ENCODE results near the gene TMEM9B. TPM values are rescaled to one million over a fixed set of nuclear protein-coding genes. Genes with fewer than 3 reads are reported as not detected.

The TMEM9B gene
- total and polyA plus RNA-seq, 2 experiments from 2014 or later: 10.4 to 12.9 TPM

GRCh38 chr11:8911029-8911823 is 53.0 kb downstream of the TMEM9B start, which contains the start of gene AKIP1:
AKIP1 (plus strand) TSS chr11:8911189; CDS start chr11:8911450, 261 bp downstream.
- peak within 1 kb of the TSS; percentile 81; the same call in 1 of the 2 replicates for H3K27ac ChIP-seq (ENCODE audit: low read depth)
- peak within 1 kb of the TSS; percentile 99 for H2AFZ ChIP-seq
- H3K9me3 Mint-ChIP-seq: no peaks in the 10 kb centered on the region

GRCh38 chr11:8910649-8911026 is 53.6 kb downstream of the TMEM9B start:
- H3K27ac ChIP-seq (ENCODE audit: low read depth): no peak overlapping the region
- Mint-ChIP-seq H3K27ac (no peak overlapping the region), H3K4me1 (peaks cover 27% of the 10 kb centered on the region), H3K9me3 (no peaks in the 10 kb centered on the region), H3K4me3 (peak overlapping the region; percentile 80), H3K36me3 (ENCODE audit: low read depth) (peaks cover 18% of the 10 kb centered on the region), H3K27me3 (ENCODE audit: insufficient read depth, low read depth, poor library complexity) (peaks cover 16% of the 10 kb centered on the region)
- H4K20me1 ChIP-seq (replicated peaks; ENCODE audit: insufficient read depth): no peaks in the 10 kb centered on the region
- no peaks in the 10 kb centered on the region for H3K9me2 ChIP-seq (ENCODE audit: insufficient read depth)
- H2AFZ ChIP-seq: peak overlapping the region; percentile 94; the same call in 1 of the 2 replicates
- H3K4me1 ChIP-seq (ENCODE audit: insufficient read depth): peaks cover 11% of the 10 kb centered on the region
- H3K27me3 ChIP-seq (ENCODE audit: insufficient read depth): peaks cover 25% of the 10 kb centered on the region
- DNase-seq (ENCODE audit: low spot score) (no peak), ATAC-seq (peak; percentile 8)
- no peaks in the 10 kb centered on the region for H3K36me3 ChIP-seq (ENCODE audit: insufficient read depth)
- no peaks in the 10 kb centered on the region for H3K79me2 ChIP-seq (replicated peaks; ENCODE audit: insufficient read depth)
- H3K4me2 ChIP-seq: peak overlapping the region; percentile 92
- H3K4me3 ChIP-seq: peak overlapping the region; percentile 74
- peaks cover 4% of the 10 kb centered on the region; the same call in 1 of the 2 replicates for H3F3A ChIP-seq (replicated peaks; ENCODE audit: low read depth)
- TF ChIP-seq CREB1 (CRISPR knock-in tag; IDR thresholded peaks at IDR 0.05; ENCODE audit: low read depth) (no peak), ZNF331 (CRISPR knock-in tag; IDR thresholded peaks at IDR 0.05; ENCODE audit: low read depth) (no peak), POLR2AphosphoS5 (IDR thresholded peaks at IDR 0.05; ENCODE audit: low read depth) (no peak), EZH2 (IDR thresholded peaks at IDR 0.05; ENCODE audit: low read depth, unreplicated experiment) (no peak), ZNF114 (CRISPR knock-in tag; IDR thresholded peaks at IDR 0.05) (no peak), ETS1 (IDR thresholded peaks at IDR 0.05) (no peak), NANOG (IDR thresholded peaks at IDR 0.05; ENCODE audit: borderline replicate concordance) (no peak), EZH2phosphoT487 (IDR thresholded peaks at IDR 0.05; ENCODE audit: unreplicated experiment) (no peak)
- TF ChIP-seq, protein P1, sequence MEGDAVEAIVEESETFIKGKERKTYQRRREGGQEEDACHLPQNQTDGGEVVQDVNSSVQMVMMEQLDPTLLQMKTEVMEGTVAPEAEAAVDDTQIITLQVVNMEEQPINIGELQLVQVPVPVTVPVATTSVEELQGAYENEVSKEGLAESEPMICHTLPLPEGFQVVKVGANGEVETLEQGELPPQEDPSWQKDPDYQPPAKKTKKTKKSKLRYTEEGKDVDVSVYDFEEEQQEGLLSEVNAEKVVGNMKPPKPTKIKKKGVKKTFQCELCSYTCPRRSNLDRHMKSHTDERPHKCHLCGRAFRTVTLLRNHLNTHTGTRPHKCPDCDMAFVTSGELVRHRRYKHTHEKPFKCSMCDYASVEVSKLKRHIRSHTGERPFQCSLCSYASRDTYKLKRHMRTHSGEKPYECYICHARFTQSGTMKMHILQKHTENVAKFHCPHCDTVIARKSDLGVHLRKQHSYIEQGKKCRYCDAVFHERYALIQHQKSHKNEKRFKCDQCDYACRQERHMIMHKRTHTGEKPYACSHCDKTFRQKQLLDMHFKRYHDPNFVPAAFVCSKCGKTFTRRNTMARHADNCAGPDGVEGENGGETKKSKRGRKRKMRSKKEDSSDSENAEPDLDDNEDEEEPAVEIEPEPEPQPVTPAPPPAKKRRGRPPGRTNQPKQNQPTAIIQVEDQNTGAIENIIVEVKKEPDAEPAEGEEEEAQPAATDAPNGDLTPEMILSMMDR (conservative IDR thresholded peaks at IDR 0.05; ENCODE audit: low read depth in 2 of 2): no peak
- TF ChIP-seq, protein P2, sequence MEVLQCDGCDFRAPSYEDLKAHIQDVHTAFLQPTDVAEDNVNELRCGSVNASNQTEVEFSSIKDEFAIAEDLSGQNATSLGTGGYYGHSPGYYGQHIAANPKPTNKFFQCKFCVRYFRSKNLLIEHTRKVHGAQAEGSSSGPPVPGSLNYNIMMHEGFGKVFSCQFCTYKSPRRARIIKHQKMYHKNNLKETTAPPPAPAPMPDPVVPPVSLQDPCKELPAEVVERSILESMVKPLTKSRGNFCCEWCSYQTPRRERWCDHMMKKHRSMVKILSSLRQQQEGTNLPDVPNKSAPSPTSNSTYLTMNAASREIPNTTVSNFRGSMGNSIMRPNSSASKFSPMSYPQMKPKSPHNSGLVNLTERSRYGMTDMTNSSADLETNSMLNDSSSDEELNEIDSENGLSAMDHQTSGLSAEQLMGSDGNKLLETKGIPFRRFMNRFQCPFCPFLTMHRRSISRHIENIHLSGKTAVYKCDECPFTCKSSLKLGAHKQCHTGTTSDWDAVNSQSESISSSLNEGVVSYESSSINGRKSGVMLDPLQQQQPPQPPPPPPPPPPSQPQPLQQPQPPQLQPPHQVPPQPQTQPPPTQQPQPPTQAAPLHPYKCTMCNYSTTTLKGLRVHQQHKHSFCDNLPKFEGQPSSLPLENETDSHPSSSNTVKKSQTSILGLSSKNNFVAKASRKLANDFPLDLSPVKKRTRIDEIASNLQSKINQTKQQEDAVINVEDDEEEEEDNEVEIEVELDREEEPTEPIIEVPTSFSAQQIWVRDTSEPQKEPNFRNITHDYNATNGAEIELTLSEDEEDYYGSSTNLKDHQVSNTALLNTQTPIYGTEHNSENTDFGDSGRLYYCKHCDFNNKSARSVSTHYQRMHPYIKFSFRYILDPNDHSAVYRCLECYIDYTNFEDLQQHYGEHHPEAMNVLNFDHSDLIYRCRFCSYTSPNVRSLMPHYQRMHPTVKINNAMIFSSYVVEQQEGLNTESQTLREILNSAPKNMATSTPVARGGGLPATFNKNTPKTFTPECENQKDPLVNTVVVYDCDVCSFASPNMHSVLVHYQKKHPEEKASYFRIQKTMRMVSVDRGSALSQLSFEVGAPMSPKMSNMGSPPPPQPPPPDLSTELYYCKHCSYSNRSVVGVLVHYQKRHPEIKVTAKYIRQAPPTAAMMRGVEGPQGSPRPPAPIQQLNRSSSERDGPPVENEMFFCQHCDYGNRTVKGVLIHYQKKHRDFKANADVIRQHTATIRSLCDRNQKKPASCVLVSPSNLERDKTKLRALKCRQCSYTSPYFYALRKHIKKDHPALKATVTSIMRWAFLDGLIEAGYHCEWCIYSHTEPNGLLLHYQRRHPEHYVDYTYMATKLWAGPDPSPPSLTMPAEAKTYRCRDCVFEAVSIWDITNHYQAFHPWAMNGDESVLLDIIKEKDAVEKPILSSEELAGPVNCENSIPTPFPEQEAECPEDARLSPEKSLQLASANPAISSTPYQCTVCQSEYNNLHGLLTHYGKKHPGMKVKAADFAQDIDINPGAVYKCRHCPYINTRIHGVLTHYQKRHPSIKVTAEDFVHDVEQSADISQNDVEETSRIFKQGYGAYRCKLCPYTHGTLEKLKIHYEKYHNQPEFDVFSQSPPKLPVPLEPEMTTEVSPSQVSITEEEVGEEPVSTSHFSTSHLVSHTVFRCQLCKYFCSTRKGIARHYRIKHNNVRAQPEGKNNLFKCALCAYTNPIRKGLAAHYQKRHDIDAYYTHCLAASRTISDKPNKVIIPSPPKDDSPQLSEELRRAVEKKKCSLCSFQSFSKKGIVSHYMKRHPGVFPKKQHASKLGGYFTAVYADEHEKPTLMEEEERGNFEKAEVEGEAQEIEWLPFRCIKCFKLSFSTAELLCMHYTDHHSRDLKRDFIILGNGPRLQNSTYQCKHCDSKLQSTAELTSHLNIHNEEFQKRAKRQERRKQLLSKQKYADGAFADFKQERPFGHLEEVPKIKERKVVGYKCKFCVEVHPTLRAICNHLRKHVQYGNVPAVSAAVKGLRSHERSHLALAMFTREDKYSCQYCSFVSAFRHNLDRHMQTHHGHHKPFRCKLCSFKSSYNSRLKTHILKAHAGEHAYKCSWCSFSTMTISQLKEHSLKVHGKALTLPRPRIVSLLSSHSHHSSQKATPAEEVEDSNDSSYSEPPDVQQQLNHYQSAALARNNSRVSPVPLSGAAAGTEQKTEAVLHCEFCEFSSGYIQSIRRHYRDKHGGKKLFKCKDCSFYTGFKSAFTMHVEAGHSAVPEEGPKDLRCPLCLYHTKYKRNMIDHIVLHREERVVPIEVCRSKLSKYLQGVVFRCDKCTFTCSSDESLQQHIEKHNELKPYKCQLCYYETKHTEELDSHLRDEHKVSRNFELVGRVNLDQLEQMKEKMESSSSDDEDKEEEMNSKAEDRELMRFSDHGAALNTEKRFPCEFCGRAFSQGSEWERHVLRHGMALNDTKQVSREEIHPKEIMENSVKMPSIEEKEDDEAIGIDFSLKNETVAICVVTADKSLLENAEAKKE (CRISPR knock-in tag; IDR thresholded peaks at IDR 0.05): no peak

More at GRCh38 chr11:8911029-8911823, 53.0 kb downstream of the TMEM9B start, which contains the start of gene AKIP1:
- H3K27ac Mint-ChIP-seq: peak within 1 kb of the TSS; percentile 81; the same call in 1 of the 2 replicates
- H3K4me2 ChIP-seq: peak within 1 kb of the TSS; percentile 96
- H3K36me3 Mint-ChIP-seq (ENCODE audit: low read depth): peaks cover 21% of the 10 kb centered on the region
- no peaks in the 10 kb centered on the region for H3K79me2 ChIP-seq (replicated peaks; ENCODE audit: insufficient read depth)
- H3K4me1 Mint-ChIP-seq: peaks cover 27% of the 10 kb centered on the region
- peaks cover 11% of the 10 kb centered on the region for H3K4me1 ChIP-seq (ENCODE audit: insufficient read depth)
- peaks cover 20% of the 10 kb centered on the region for H3K27me3 Mint-ChIP-seq (ENCODE audit: insufficient read depth, low read depth, poor library complexity)
- peaks cover 4% of the 10 kb centered on the region; the same call in 1 of the 2 replicates for H3F3A ChIP-seq (replicated peaks; ENCODE audit: low read depth)
- H3K9me2 ChIP-seq (ENCODE audit: insufficient read depth): no peaks in the 10 kb centered on the region
- H3K27me3 ChIP-seq (ENCODE audit: insufficient read depth): peaks cover 25% of the 10 kb centered on the region
- peak; percentile 89 for ATAC-seq
- no peaks in the 10 kb centered on the region for H4K20me1 ChIP-seq (replicated peaks; ENCODE audit: insufficient read depth)
- H3K4me3 Mint-ChIP-seq: peak within 1 kb of the TSS; percentile 85
- H3K36me3 ChIP-seq (ENCODE audit: insufficient read depth): peaks cover 1% of the 10 kb centered on the region; the same call in 1 of the 2 replicates
- no peak for TF ChIP-seq STAT1 (IDR thresholded peaks at IDR 0.05; ENCODE audit: unreplicated experiment)
- 0 out of 2 replicates have a peak, but pooled peaks have one; percentile 10 for TF ChIP-seq CREB1 (CRISPR knock-in tag; IDR thresholded peaks at IDR 0.05; ENCODE audit: low read depth)
- no peak for TF ChIP-seq EZH2phosphoT487 (IDR thresholded peaks at IDR 0.05; ENCODE audit: unreplicated experiment)
- TF ChIP-seq POLR2AphosphoS5 (IDR thresholded peaks at IDR 0.05; ENCODE audit: low read depth): peak; percentile 88
- peak; percentile 99 for DNase-seq (ENCODE audit: low spot score)
- H3K4me3 ChIP-seq: peak within 1 kb of the TSS; percentile 91

All from GM23338 (cell line).